GM12801 (cell line): ENCODE measurements around the gene AAMDC.

ENCODE experiments used
- CTCF ChIP-seq: IDR thresholded peaks from one replicate; pipeline ENCODE4 v1.5.1; 2011; ENCODE audit warnings: control low read depth; ENCODE audit not compliant: insufficient read length; ENCODE audit errors: extremely low read depth

Gene AAMDC

GRCh38 chr11:77865805-77866204 is 44.9 kb downstream of the AAMDC start:
- no peak for TF ChIP-seq CTCF

- TF ChIP-seq CTCF, result no peak
Observed at GRCh38 chr11:77866336-77866735, 45.4 kb downstream of the AAMDC start.

GRCh38 chr11:77868744-77869143 is 47.8 kb downstream of the AAMDC start:
- TF ChIP-seq CTCF, result no peak

GRCh38 chr11:77871855-77872254 is 50.9 kb downstream of the AAMDC start:
- TF ChIP-seq CTCF, result no peak

- TF ChIP-seq CTCF, result no peak
Observed at GRCh38 chr11:77873345-77873744, 52.4 kb downstream of the AAMDC start.

- TF ChIP-seq CTCF, result no peak
Observed at GRCh38 chr11:77874206-77874605, 53.3 kb downstream of the AAMDC start.

- TF ChIP-seq CTCF, result no peak
Observed at GRCh38 chr11:77876045-77876444, 55.1 kb downstream of the AAMDC start.

- TF ChIP-seq CTCF, result no peak
Observed at GRCh38 chr11:77879218-77879617, 58.3 kb downstream of the AAMDC start.
